Stimulated activated CD4-positive, alpha-beta T cell treated with anti-CD3 and anti-CD28 coated beads, Interleukin-15, amount 100 ng/mL, for 1 hour (primary cell): ENCODE measurements around the gene FBXL16.

Experiments used
- DNase-seq, 2 donors: peaks; one replicate each; pipeline ENCODE4 v3.0.0-alpha.2; 2020; ENCODE audit warnings: low read depth in 1 of 2, low spot score in 1 of 2

Gene FBXL16

GRCh38 chr16:710500-711075 lies 5.0 kb upstream of the FBXL16 start:
- DNase-seq, result no peak

- no peak for DNase-seq
Observed at GRCh38 chr16:709566-710499, 4.2 kb upstream of the FBXL16 start.

GRCh38 chr16:708959-709358 lies 3.4 kb upstream of the FBXL16 start:
- DNase-seq, result no peak

GRCh38 chr16:708019-708418 lies 2.4 kb upstream of the FBXL16 start:
- DNase-seq, result no peak

- no peak for DNase-seq
Observed at GRCh38 chr16:707062-707538, 1.5 kb upstream of the FBXL16 start.

- no peak for DNase-seq
Observed at GRCh38 chr16:706189-707061, 824 bp upstream of the FBXL16 start.

- DNase-seq, result no peak
Observed at GRCh38 chr16:704552-705380, 835 bp downstream of the FBXL16 start.

GRCh38 chr16:704047-704446 lies 1.6 kb downstream of the FBXL16 start:
- no peak for DNase-seq

GRCh38 chr16:703406-703805 lies 2.2 kb downstream of the FBXL16 start:
- no peak for DNase-seq

GRCh38 chr16:702341-702740 lies 3.3 kb downstream of the FBXL16 start:
- DNase-seq, result no peak

GRCh38 chr16:700684-701584 lies 4.7 kb downstream of the FBXL16 start:
- DNase-seq, result no peak

- no peak for DNase-seq
Observed at GRCh38 chr16:698911-699671, 6.5 kb downstream of the FBXL16 start.

GRCh38 chr16:695355-696089 lies 10.1 kb downstream of the FBXL16 start:
- peak; percentile 56 to 60 for DNase-seq

- DNase-seq, result no peak
Observed at GRCh38 chr16:694863-695354, 10.7 kb downstream of the FBXL16 start.

- no peak for DNase-seq
Observed at GRCh38 chr16:694187-694862, 11.3 kb downstream of the FBXL16 start.

GRCh38 chr16:693766-694165 lies 11.8 kb downstream of the FBXL16 start:
- DNase-seq, result no peak

- no peak for DNase-seq
Observed at GRCh38 chr16:693364-693763, 12.2 kb downstream of the FBXL16 start.
